HG02884 (cell line): Measurements from ENCODE around the gene HENMT1.
A peak's percentile ranks its signal among the peaks of the same experiment; 100 is the strongest.
"Not testable (repeated sequence)": the region's sequence is repeated elsewhere in the genome, so short reads cannot be mapped to it uniquely, and the experiment has no call there.

Experiments used
- ATAC-seq: cut with Tn5 transposase; IDR thresholded peaks from one replicate; pipeline ENCODE4 v1.9.1; 2021; ENCODE audit warnings: mild to moderate bottlenecking, moderate library complexity; ENCODE audit not compliant: unreplicated experiment

Gene HENMT1

GRCh38 chr1:108661030-108661609 lies at the start of gene HENMT1:
Gene HENMT1, minus strand, starts transcription at chr1:108661093. Its CDS starts 1,209 bp downstream, at chr1:108659884.
- peak; percentile 92 for ATAC-seq

GRCh38 chr1:108708691-108709660 lies 48.1 kb upstream of the HENMT1 start:
- no peak for ATAC-seq

GRCh38 chr1:108706643-108707042 lies 45.8 kb upstream of the HENMT1 start:
- ATAC-seq: no peak

GRCh38 chr1:108704496-108704895 lies 43.6 kb upstream of the HENMT1 start:
- no peak for ATAC-seq

- no peak for ATAC-seq
Measured at GRCh38 chr1:108703939-108704338, 43.0 kb upstream of the HENMT1 start.

GRCh38 chr1:108702109-108702508 lies 41.2 kb upstream of the HENMT1 start:
- ATAC-seq: not testable (repeated sequence)

GRCh38 chr1:108701176-108701849 lies 40.4 kb upstream of the HENMT1 start:
- ATAC-seq: no peak

- ATAC-seq: no peak
Measured at GRCh38 chr1:108699375-108700332, 38.8 kb upstream of the HENMT1 start.

- no peak for ATAC-seq
Measured at GRCh38 chr1:108695535-108695934, 34.6 kb upstream of the HENMT1 start.

GRCh38 chr1:108692724-108693655 lies 32.1 kb upstream of the HENMT1 start:
- ATAC-seq: peak; percentile 56

- ATAC-seq: peak; percentile 91
Measured at GRCh38 chr1:108691942-108692723, 31.2 kb upstream of the HENMT1 start, which contains the start of gene PRPF38B. Gene PRPF38B, plus strand, starts transcription at chr1:108692310. Its CDS starts 282 bp downstream, at chr1:108692592.

- peak; percentile 5 for ATAC-seq
Measured at GRCh38 chr1:108691128-108691941, 30.4 kb upstream of the HENMT1 start.

- no peak for ATAC-seq
Measured at GRCh38 chr1:108686614-108687313, 25.9 kb upstream of the HENMT1 start.

- no peak for ATAC-seq
Measured at GRCh38 chr1:108685529-108685928, 24.6 kb upstream of the HENMT1 start.

- ATAC-seq: not testable (repeated sequence)
Measured at GRCh38 chr1:108681701-108682100, 20.8 kb upstream of the HENMT1 start.

GRCh38 chr1:108679586-108680213 lies 18.8 kb upstream of the HENMT1 start:
- ATAC-seq: no peak
